ENCODE measurements around the gene EEPD1. TPM values are rescaled to one million over a fixed set of nuclear protein-coding genes. Genes with fewer than 3 reads are reported as not detected.

The EEPD1 gene
- total and polyA plus RNA-seq, 8 donors = 7.1 to 60.5 (median 10.0) TPM

GRCh38 chr7:36312064-36312914, 159.2 kb downstream of the EEPD1 start:
- Histone ChIP-seq H3K4me1 (peaks cover 0 to 6% (median 0%) of the 10 kb centered on the region in 3 donors), H3K9me3 (no peaks in the 10 kb centered on the region), H3K27me3 (no peaks in the 10 kb centered on the region), H3K27ac (no peak overlapping the region), H3K36me3 (no peaks in the 10 kb centered on the region), H3K4me3 (peak overlapping the region in 1 of 4 donors; percentile 10)
- intact Hi-C loops (cut with DNase I) = loop anchor here in 1 of 3 donors (10.0 kb wide), 1 partner anchor 327 kb away; no protein-coding TSS in a partner anchor
- DNase-seq (peak; percentile 82 to 90 (median 83)), FAIRE-seq (no peak), ATAC-seq (peak; percentile 92 to 99 (median 98))
- peak; percentile 46 to 63 (median 47) for TF ChIP-seq CTCF (IDR thresholded peaks at IDR 0.05)
- WGBS, 2 donors = 45 to 46% methylated on average over 15 of the region's 15 CpGs

GRCh38 chr7:36312915-36313334, 159.9 kb downstream of the EEPD1 start:
- Histone ChIP-seq H3K9me3 (no peaks in the 10 kb centered on the region), H3K36me3 (no peaks in the 10 kb centered on the region), H3K4me3 (peak overlapping the region in 1 of 4 donors; percentile 10), H3K27me3 (no peaks in the 10 kb centered on the region), H3K4me1 (peaks cover 0 to 6% (median 0%) of the 10 kb centered on the region in 3 donors), H3K27ac (no peak overlapping the region)
- TF ChIP-seq CTCF (IDR thresholded peaks at IDR 0.05) = no peak
- ATAC-seq = peak in 2 of 4 donors; percentile 5 to 17
- intact Hi-C loops (cut with DNase I) = loop anchor here in 1 of 3 donors (10.0 kb wide), 1 partner anchor 328 kb away; no protein-coding TSS in a partner anchor
- 80 to 83% methylated on average over 18 of the region's 18 CpGs for WGBS, 2 donors
- DNase-seq = no peak
- FAIRE-seq = no peak

GRCh38 chr7:36313607-36314006, 160.6 kb downstream of the EEPD1 start:
- no peak for FAIRE-seq
- H3K4me1 ChIP-seq = peaks cover 0 to 6% (median 0%) of the 10 kb centered on the region in 3 donors

GRCh38 chr7:36314491-36314890, 161.4 kb downstream of the EEPD1 start:
- intact Hi-C loops (cut with DNase I) = loop anchor here in 1 of 3 donors (10.0 kb wide), 1 partner anchor 330 kb away; no protein-coding TSS in a partner anchor
- Histone ChIP-seq H3K27ac (no peak overlapping the region), H3K27me3 (no peaks in the 10 kb centered on the region), H3K4me1 (peaks cover 0 to 6% (median 0%) of the 10 kb centered on the region in 3 donors), H3K36me3 (no peaks in the 10 kb centered on the region), H3K9me3 (no peaks in the 10 kb centered on the region), H3K4me3 (no peak overlapping the region)
- FAIRE-seq (no peak), ATAC-seq (no peak), DNase-seq (no peak)
- WGBS, 2 donors = 90 to 100% methylated on average over 2 of the region's 2 CpGs
- no peak for TF ChIP-seq CTCF (IDR thresholded peaks at IDR 0.05)

More at GRCh38 chr7:36313607-36314006, 160.6 kb downstream of the EEPD1 start:
- no peak overlapping the region for H3K27ac ChIP-seq
- no peak for ATAC-seq
- no peaks in the 10 kb centered on the region for H3K9me3 ChIP-seq
- TF ChIP-seq CTCF (IDR thresholded peaks at IDR 0.05) = no peak
- no peak for DNase-seq
- intact Hi-C loops (cut with DNase I) = loop anchor here in 1 of 3 donors (10.0 kb wide), 1 partner anchor 329 kb away; no protein-coding TSS in a partner anchor
- 85 to 90% methylated on average over 6 of the region's 6 CpGs for WGBS, 2 donors
- H3K27me3 ChIP-seq = no peaks in the 10 kb centered on the region
- no peaks in the 10 kb centered on the region for H3K36me3 ChIP-seq
- H3K4me3 ChIP-seq = no peak overlapping the region
